Neural cell (in vitro differentiated cells): ENCODE results near the gene CLEC20A. TPM values are rescaled to one million over a fixed set of nuclear protein-coding genes. Genes with fewer than 3 reads are reported as not detected.

Experiments
- H2AFZ ChIP-seq: fragments of 200-600, 300-800 bp; sonication (generic), shearing (Covaris generic); 2 replicates; pipeline ENCODE4 v1.6.0; 2014; ENCODE audit warnings: low read depth, mild to moderate bottlenecking, antibody characterized with exemption, low read length, moderate library complexity
- H3F3A ChIP-seq: fragments of 200-600 bp; shearing (Covaris generic); 2 replicates; pipeline ENCODE4 v1.6.1; 2016; ENCODE audit warnings: mild to moderate bottlenecking, moderate library complexity, mixed read lengths, antibody characterized with exemption, low read length; ENCODE audit not compliant: insufficient read depth, poor library complexity, severe bottlenecking
- H3K27ac ChIP-seq: fragments of 200-600, 300-800 bp; sonication (generic), shearing (Covaris generic); 2 replicates; pipeline ENCODE4 v1.5.1; 2014; ENCODE audit warnings: mild to moderate bottlenecking, low read length, moderate library complexity
- H3K27me3 ChIP-seq: fragments of 300-800, 200-600 bp; sonication (generic), shearing (Covaris generic); 2 replicates; pipeline ENCODE4 v1.6.0; 2014; ENCODE audit warnings: mild to moderate bottlenecking, low read depth, low read length, moderate library complexity; ENCODE audit not compliant: insufficient read depth
- H3K36me3 ChIP-seq: fragments of 300-800, 200-600 bp; sonication (generic), shearing (Covaris generic); 2 replicates; pipeline ENCODE4 v1.5.1; 2014; ENCODE audit warnings: mild to moderate bottlenecking, antibody characterized with exemption, low read length, moderate library complexity; ENCODE audit not compliant: insufficient read depth
- H3K4me2 ChIP-seq: fragments of 300-800, 200-600 bp; sonication (generic), shearing (Covaris generic); 2 replicates; pipeline ENCODE4 v1.6.0; 2014; ENCODE audit warnings: mild to moderate bottlenecking, low read length
- H3K4me3 ChIP-seq: fragments of 300-800, 200-600 bp; sonication (generic), shearing (Covaris generic); 2 replicates; pipeline ENCODE4 v1.5.1; 2014; ENCODE audit warnings: mild to moderate bottlenecking, low read length, moderate library complexity
- H3K79me2 ChIP-seq: fragments of 200-600 bp; shearing (Covaris generic); replicated peaks from 2 replicates; pipeline ENCODE4 v1.6.0; 2014; ENCODE audit warnings: mild to moderate bottlenecking, low read length, moderate library complexity; ENCODE audit not compliant: insufficient read depth
- H3K9ac ChIP-seq: fragments of 300-800, 200-600 bp; sonication (generic), shearing (Covaris generic); 2 replicates; pipeline ENCODE4 v1.6.1; 2016; ENCODE audit warnings: mild to moderate bottlenecking, low read length, mixed read lengths
- H3K9me2 ChIP-seq: fragments of 200-600 bp; shearing (Covaris generic); 2 replicates; pipeline ENCODE4 v1.6.1; 2016; ENCODE audit warnings: mild to moderate bottlenecking, low read length, mixed read lengths; ENCODE audit not compliant: insufficient read depth
- H3K9me3 ChIP-seq: fragments of 200-600, 300-800 bp; sonication (generic), shearing (Covaris generic); 2 replicates; pipeline ENCODE4 v1.6.1; 2016; ENCODE audit warnings: mild to moderate bottlenecking, mixed run types, low read length, moderate library complexity, mixed read lengths
- H4K20me1 ChIP-seq: fragments of 200-600 bp; shearing (Covaris generic); 2 replicates; pipeline ENCODE4 v1.6.1; 2016; ENCODE audit warnings: mild to moderate bottlenecking, mixed run types; ENCODE audit not compliant: insufficient read depth
- CTCF ChIP-seq: fragments of 450-650 bp; IDR thresholded peaks from 2 replicates; pipeline ENCODE4 v1.5.1; 2014; ENCODE audit warnings: antibody characterized with exemption, mild to moderate bottlenecking, moderate library complexity; ENCODE audit not compliant: poor library complexity, severe bottlenecking
- EP300 ChIP-seq: fragments of 450-650 bp; conservative IDR thresholded peaks from 2 replicates; pipeline ENCODE4 v1.6.1; 2014; ENCODE audit warnings: antibody characterized with exemption, mild to moderate bottlenecking, moderate library complexity; ENCODE audit not compliant: poor library complexity, severe bottlenecking
- EZH2 ChIP-seq: fragments of 200-600, 300-800 bp; shearing (Covaris generic), sonication (generic); IDR thresholded peaks from 2 replicates; pipeline ENCODE4 v1.6.1; 2014; ENCODE audit warnings: antibody characterized with exemption, low read length, borderline replicate concordance, mild to moderate bottlenecking; ENCODE audit not compliant: insufficient read depth, poor library complexity, severe bottlenecking
- MXI1 ChIP-seq: fragments of 450-650 bp; conservative IDR thresholded peaks from 2 replicates; pipeline ENCODE4 v1.6.1; 2014; ENCODE audit warnings: antibody characterized with exemption, mild to moderate bottlenecking; ENCODE audit not compliant: poor library complexity, severe bottlenecking
- POLR2AphosphoS5 ChIP-seq: IDR thresholded peaks from 2 replicates; pipeline ENCODE4 v1.6.1; 2012
- RAD21 ChIP-seq: fragments of 450-650 bp; conservative IDR thresholded peaks from 2 replicates; pipeline ENCODE4 v1.6.1; 2014; ENCODE audit warnings: antibody characterized with exemption, mild to moderate bottlenecking, moderate library complexity
- SMC3 ChIP-seq: fragments of 450-650 bp; conservative IDR thresholded peaks from 2 replicates; pipeline ENCODE4 v1.6.1; 2014; ENCODE audit warnings: antibody characterized with exemption, mild to moderate bottlenecking, moderate library complexity; ENCODE audit not compliant: poor library complexity
- TAF1 ChIP-seq: IDR thresholded peaks from 2 replicates; pipeline ENCODE4 v1.6.1; 2012; ENCODE audit warnings: low read depth
- polyA plus RNA-seq: library from polyadenylated mRNA; depleted of rRNA; stranded (reverse); fragments of >200 nt; gene quantifications from 2 replicates; pipeline ENCODE4 v1.2.3, GENCODE V29; 2014
- TF ChIP-seq, protein P1 (sequence below): IDR thresholded peaks from 2 replicates; pipeline ENCODE4 v1.6.1; 2012; ENCODE audit warnings: borderline replicate concordance

The CLEC20A gene
- polyA plus RNA-seq, 1 donor from 2014 or later, result 0.78 TPM

DNA sequence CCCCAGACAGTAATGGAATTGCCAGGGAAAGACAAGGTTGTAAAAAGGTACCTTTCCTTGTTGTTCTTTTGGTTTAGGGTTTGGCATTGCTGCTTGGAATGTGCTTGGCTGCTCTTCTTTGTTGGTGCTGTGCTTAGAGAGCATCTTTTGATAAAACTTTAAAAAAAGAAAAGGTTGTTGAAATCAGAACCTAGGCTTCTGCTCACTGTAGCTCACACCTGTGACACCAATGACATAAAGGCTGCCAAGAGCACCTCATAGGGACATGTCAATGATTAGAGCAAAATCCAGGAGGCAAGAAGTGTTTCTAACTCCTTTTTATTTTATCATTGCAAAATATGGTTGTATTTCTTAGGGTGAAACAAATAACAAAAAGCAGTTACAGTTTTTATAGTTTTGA lies 28.9 kb downstream of the CLEC20A start:
- H3K9ac ChIP-seq, result no peak overlapping the region
- H3K4me3 ChIP-seq, result no peak overlapping the region
- no peak overlapping the region for H2AFZ ChIP-seq
- H3F3A ChIP-seq, result no peaks in the 10 kb centered on the region
- H3K4me2 ChIP-seq, result no peak overlapping the region
- no peaks in the 10 kb centered on the region for H3K9me3 ChIP-seq
- H3K79me2 ChIP-seq, result no peaks in the 10 kb centered on the region
- H3K9me2 ChIP-seq, result no peaks in the 10 kb centered on the region
- H3K27me3 ChIP-seq, result no peaks in the 10 kb centered on the region
- TF ChIP-seq, protein P1, sequence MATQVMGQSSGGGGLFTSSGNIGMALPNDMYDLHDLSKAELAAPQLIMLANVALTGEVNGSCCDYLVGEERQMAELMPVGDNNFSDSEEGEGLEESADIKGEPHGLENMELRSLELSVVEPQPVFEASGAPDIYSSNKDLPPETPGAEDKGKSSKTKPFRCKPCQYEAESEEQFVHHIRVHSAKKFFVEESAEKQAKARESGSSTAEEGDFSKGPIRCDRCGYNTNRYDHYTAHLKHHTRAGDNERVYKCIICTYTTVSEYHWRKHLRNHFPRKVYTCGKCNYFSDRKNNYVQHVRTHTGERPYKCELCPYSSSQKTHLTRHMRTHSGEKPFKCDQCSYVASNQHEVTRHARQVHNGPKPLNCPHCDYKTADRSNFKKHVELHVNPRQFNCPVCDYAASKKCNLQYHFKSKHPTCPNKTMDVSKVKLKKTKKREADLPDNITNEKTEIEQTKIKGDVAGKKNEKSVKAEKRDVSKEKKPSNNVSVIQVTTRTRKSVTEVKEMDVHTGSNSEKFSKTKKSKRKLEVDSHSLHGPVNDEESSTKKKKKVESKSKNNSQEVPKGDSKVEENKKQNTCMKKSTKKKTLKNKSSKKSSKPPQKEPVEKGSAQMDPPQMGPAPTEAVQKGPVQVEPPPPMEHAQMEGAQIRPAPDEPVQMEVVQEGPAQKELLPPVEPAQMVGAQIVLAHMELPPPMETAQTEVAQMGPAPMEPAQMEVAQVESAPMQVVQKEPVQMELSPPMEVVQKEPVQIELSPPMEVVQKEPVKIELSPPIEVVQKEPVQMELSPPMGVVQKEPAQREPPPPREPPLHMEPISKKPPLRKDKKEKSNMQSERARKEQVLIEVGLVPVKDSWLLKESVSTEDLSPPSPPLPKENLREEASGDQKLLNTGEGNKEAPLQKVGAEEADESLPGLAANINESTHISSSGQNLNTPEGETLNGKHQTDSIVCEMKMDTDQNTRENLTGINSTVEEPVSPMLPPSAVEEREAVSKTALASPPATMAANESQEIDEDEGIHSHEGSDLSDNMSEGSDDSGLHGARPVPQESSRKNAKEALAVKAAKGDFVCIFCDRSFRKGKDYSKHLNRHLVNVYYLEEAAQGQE, result no peak
- no peak for TF ChIP-seq EP300
- no peak for TF ChIP-seq TAF1
- TF ChIP-seq MXI1, result no peak
- no peak for TF ChIP-seq EZH2
- no peak for TF ChIP-seq RAD21
- no peak for TF ChIP-seq POLR2AphosphoS5
- no peak for TF ChIP-seq CTCF
- TF ChIP-seq SMC3, result no peak
- no peaks in the 10 kb centered on the region for H4K20me1 ChIP-seq
- no peak overlapping the region for H3K27ac ChIP-seq
- peaks cover 13% of the 10 kb centered on the region for H3K36me3 ChIP-seq

DNA sequence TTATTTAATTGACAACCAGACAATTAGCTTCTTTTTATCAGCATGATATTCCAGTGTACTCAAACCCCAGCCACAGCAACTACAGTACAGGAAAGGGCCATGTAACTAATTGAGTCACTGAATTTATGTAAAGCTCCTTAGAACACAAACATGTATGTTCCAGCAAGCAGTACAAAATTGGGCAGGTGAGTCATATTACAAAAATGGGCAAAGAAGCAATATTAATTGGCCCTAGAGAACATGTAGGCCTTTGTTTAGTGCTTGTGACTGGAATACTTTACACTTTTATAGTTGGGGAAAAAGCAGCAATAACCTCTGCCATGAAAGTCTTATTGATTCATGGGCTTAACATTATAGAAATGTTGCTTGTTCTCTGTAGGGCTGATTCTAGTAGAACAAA lies 31.8 kb downstream of the CLEC20A start:
- Histone ChIP-seq H2AFZ (no peak overlapping the region), H3K36me3 (peaks cover 13% of the 10 kb centered on the region), H3K9ac (no peak overlapping the region), H3K79me2 (no peaks in the 10 kb centered on the region), H3K4me3 (no peak overlapping the region), H3K27me3 (no peaks in the 10 kb centered on the region), H3K9me2 (no peaks in the 10 kb centered on the region), H3K9me3 (no peaks in the 10 kb centered on the region), H3K27ac (no peak overlapping the region), H4K20me1 (no peaks in the 10 kb centered on the region), H3F3A (no peaks in the 10 kb centered on the region), H3K4me2 (no peak overlapping the region)
- TF ChIP-seq POLR2AphosphoS5 (no peak), RAD21 (no peak), CTCF (no peak), SMC3 (no peak)
